T-helper 1 cell treated with Interleukin-12 subunit alpha and Interleukin-12 subunit beta and Interleukin-4 antibody, amounts not matched to agents 30 μg/mL and 1 μg/mL, for 36 hours (primary cell): ENCODE data around the gene CERCAM.

Experiments
- H3K27ac Mint-ChIP-seq: one replicate; pipeline ENCODE4 v1.8.0; 2021; ENCODE audit warnings: mild to moderate bottlenecking, mixed read lengths
- H3K27me3 Mint-ChIP-seq: one replicate; pipeline ENCODE4 v1.8.0; 2021; ENCODE audit warnings: low read depth, mixed read lengths
- H3K36me3 Mint-ChIP-seq: one replicate; pipeline ENCODE4 v1.8.0; 2021; ENCODE audit warnings: low read depth, mixed read lengths
- H3K4me1 Mint-ChIP-seq: one replicate; pipeline ENCODE4 v1.8.0; 2021; ENCODE audit warnings: low read depth, mixed read lengths
- H3K4me3 Mint-ChIP-seq: one replicate; pipeline ENCODE4 v1.8.0; 2021; ENCODE audit warnings: mild to moderate bottlenecking, moderate library complexity, mixed read lengths
- H3K9me3 Mint-ChIP-seq: one replicate; pipeline ENCODE4 v1.8.0; 2021; ENCODE audit warnings: mixed read lengths

The CERCAM gene

GRCh38 chr9:128389395-128390149, 31.1 kb upstream of the CERCAM start:
- H3K36me3 Mint-ChIP-seq = peaks cover 5% of the 10 kb centered on the region
- H3K4me1 Mint-ChIP-seq = no peaks in the 10 kb centered on the region
- H3K27ac Mint-ChIP-seq = no peak overlapping the region
- H3K4me3 Mint-ChIP-seq = no peak overlapping the region
- H3K27me3 Mint-ChIP-seq = no peaks in the 10 kb centered on the region
- H3K9me3 Mint-ChIP-seq = no peaks in the 10 kb centered on the region

GRCh38 chr9:128390150-128390812, 30.4 kb upstream of the CERCAM start:
- no peak overlapping the region for H3K27ac Mint-ChIP-seq
- no peaks in the 10 kb centered on the region for H3K4me1 Mint-ChIP-seq
- no peaks in the 10 kb centered on the region for H3K9me3 Mint-ChIP-seq
- peaks cover 5% of the 10 kb centered on the region for H3K36me3 Mint-ChIP-seq
- H3K27me3 Mint-ChIP-seq = no peaks in the 10 kb centered on the region
- H3K4me3 Mint-ChIP-seq = no peak overlapping the region

- Mint-ChIP-seq H3K36me3 (peaks cover 5% of the 10 kb centered on the region), H3K4me1 (no peaks in the 10 kb centered on the region), H3K27me3 (no peaks in the 10 kb centered on the region), H3K4me3 (no peak overlapping the region), H3K9me3 (no peaks in the 10 kb centered on the region), H3K27ac (no peak overlapping the region)
These were observed 29.6 kb upstream of the CERCAM start for GRCh38 chr9:128390813-128391711.

- peaks cover 5% of the 10 kb centered on the region for H3K27me3 Mint-ChIP-seq
- H3K9me3 Mint-ChIP-seq = no peaks in the 10 kb centered on the region
- H3K27ac Mint-ChIP-seq = no peak overlapping the region
- peaks cover 5% of the 10 kb centered on the region for H3K36me3 Mint-ChIP-seq
- H3K4me1 Mint-ChIP-seq = peaks cover under 1% of the 10 kb centered on the region
- no peak overlapping the region for H3K4me3 Mint-ChIP-seq
These were observed 28.7 kb upstream of the CERCAM start for GRCh38 chr9:128391956-128392301.

GRCh38 chr9:128392302-128393144, 28.1 kb upstream of the CERCAM start:
- H3K4me1 Mint-ChIP-seq = peaks cover 2% of the 10 kb centered on the region
- H3K4me3 Mint-ChIP-seq = no peak overlapping the region
- peaks cover 5% of the 10 kb centered on the region for H3K36me3 Mint-ChIP-seq
- H3K27ac Mint-ChIP-seq = no peak overlapping the region
- H3K9me3 Mint-ChIP-seq = no peaks in the 10 kb centered on the region
- peaks cover 11% of the 10 kb centered on the region for H3K27me3 Mint-ChIP-seq

- Mint-ChIP-seq H3K9me3 (no peaks in the 10 kb centered on the region), H3K27ac (no peak overlapping the region), H3K27me3 (peaks cover 16% of the 10 kb centered on the region), H3K36me3 (peaks cover 5% of the 10 kb centered on the region), H3K4me1 (peaks cover 2% of the 10 kb centered on the region), H3K4me3 (no peak overlapping the region)
These were observed 27.4 kb upstream of the CERCAM start for GRCh38 chr9:128393145-128393775.

- Mint-ChIP-seq H3K4me1 (peaks cover 2% of the 10 kb centered on the region), H3K9me3 (no peaks in the 10 kb centered on the region), H3K4me3 (no peak overlapping the region), H3K27ac (no peak overlapping the region), H3K27me3 (peaks cover 16% of the 10 kb centered on the region), H3K36me3 (peaks cover 5% of the 10 kb centered on the region)
These were observed 26.7 kb upstream of the CERCAM start for GRCh38 chr9:128393970-128394369.

- peaks cover 2% of the 10 kb centered on the region for H3K4me1 Mint-ChIP-seq
- no peak overlapping the region for H3K4me3 Mint-ChIP-seq
- H3K9me3 Mint-ChIP-seq = no peaks in the 10 kb centered on the region
- H3K27me3 Mint-ChIP-seq = peaks cover 18% of the 10 kb centered on the region
- no peak overlapping the region for H3K27ac Mint-ChIP-seq
- peaks cover 4% of the 10 kb centered on the region for H3K36me3 Mint-ChIP-seq
These were observed 26.1 kb upstream of the CERCAM start for GRCh38 chr9:128394379-128395168.

- Mint-ChIP-seq H3K9me3 (no peaks in the 10 kb centered on the region), H3K4me3 (no peak overlapping the region), H3K27me3 (peaks cover 20% of the 10 kb centered on the region), H3K4me1 (peaks cover 2% of the 10 kb centered on the region), H3K36me3 (peaks cover 4% of the 10 kb centered on the region), H3K27ac (no peak overlapping the region)
These were observed 23.6 kb upstream of the CERCAM start for GRCh38 chr9:128396970-128397613.

GRCh38 chr9:128397831-128398230, 22.8 kb upstream of the CERCAM start:
- peaks cover 4% of the 10 kb centered on the region for H3K36me3 Mint-ChIP-seq
- no peak overlapping the region for H3K4me3 Mint-ChIP-seq
- H3K4me1 Mint-ChIP-seq = peaks cover 2% of the 10 kb centered on the region
- H3K27ac Mint-ChIP-seq = no peak overlapping the region
- H3K9me3 Mint-ChIP-seq = no peaks in the 10 kb centered on the region
- peaks cover 20% of the 10 kb centered on the region for H3K27me3 Mint-ChIP-seq

GRCh38 chr9:128399861-128400260, 20.8 kb upstream of the CERCAM start:
- H3K4me3 Mint-ChIP-seq = no peak overlapping the region
- no peaks in the 10 kb centered on the region for H3K36me3 Mint-ChIP-seq
- no peaks in the 10 kb centered on the region for H3K9me3 Mint-ChIP-seq
- H3K27me3 Mint-ChIP-seq = peaks cover 20% of the 10 kb centered on the region
- no peak overlapping the region for H3K27ac Mint-ChIP-seq
- H3K4me1 Mint-ChIP-seq = peaks cover 2% of the 10 kb centered on the region

GRCh38 chr9:128404560-128404959, 16.1 kb upstream of the CERCAM start:
- Mint-ChIP-seq H3K9me3 (no peaks in the 10 kb centered on the region), H3K4me1 (no peaks in the 10 kb centered on the region), H3K36me3 (no peaks in the 10 kb centered on the region), H3K27ac (no peak overlapping the region), H3K4me3 (no peak overlapping the region), H3K27me3 (peaks cover 11% of the 10 kb centered on the region)
